22Rv1 (cell line): ENCODE measurements around the gene ZC3H12C.

Experiments used
- CTCF ChIP-seq: fragments of 450-650 bp; IDR thresholded peaks from 2 replicates; pipeline ENCODE4 v1.5.1; 2017; ENCODE audit warnings: mild to moderate bottlenecking
- ZFX ChIP-seq: fragments of 450-650 bp; IDR thresholded peaks from 2 replicates; pipeline ENCODE4 v1.6.1; 2017; ENCODE audit warnings: antibody characterized with exemption, borderline replicate concordance

GRCh38 chr11:110217223-110217877 is 124.2 kb downstream of the ZC3H12C start:
- TF ChIP-seq ZFX (no peak), CTCF (no peak)
